ENCODE results near the gene TMEM203. TPM values are rescaled to one million over a fixed set of nuclear protein-coding genes. Genes with fewer than 3 reads are reported as not detected.

The TMEM203 gene
- polyA plus RNA-seq, 1 donor from 2014 or later, result 61.1 TPM

DNA sequence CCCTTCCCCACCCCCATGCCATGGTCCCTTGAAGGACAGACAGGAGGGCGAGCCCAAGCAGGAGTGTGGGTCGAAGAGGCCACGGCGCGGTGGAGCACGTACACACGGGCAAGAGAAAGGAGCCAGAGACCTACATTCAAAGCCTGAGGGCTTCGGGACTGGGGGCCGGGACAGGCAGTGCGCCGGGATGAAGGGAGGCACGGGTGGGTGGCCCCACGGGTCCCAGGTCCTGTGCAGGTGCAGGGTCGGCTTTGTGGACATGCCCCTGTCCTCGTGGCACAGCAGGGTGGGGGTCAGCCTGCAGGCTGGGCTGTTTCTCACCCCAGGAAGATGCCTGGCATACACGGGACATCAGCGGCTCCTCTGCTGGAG, 45.4 kb downstream of the TMEM203 start:
- Histone ChIP-seq H3F3A (ENCODE audit: insufficient read depth, low read length, poor library complexity, severe bottlenecking) (no peaks in the 10 kb centered on the region), H4K20me1 (ENCODE audit: insufficient read depth) (no peaks in the 10 kb centered on the region), H3K79me2 (replicated peaks; ENCODE audit: insufficient read depth, low read length) (no peaks in the 10 kb centered on the region), H3K9ac (ENCODE audit: low read length) (no peak overlapping the region), H3K36me3 (ENCODE audit: insufficient read depth, low read length) (no peaks in the 10 kb centered on the region), H3K4me3 (ENCODE audit: low read length) (no peak overlapping the region), H3K27ac (ENCODE audit: low read length) (no peak overlapping the region), H3K4me2 (ENCODE audit: low read length) (no peak overlapping the region), H3K27me3 (ENCODE audit: insufficient read depth, low read depth, low read length) (peaks cover 96% of the 10 kb centered on the region), H3K9me3 (ENCODE audit: low read length) (no peaks in the 10 kb centered on the region), H3K9me2 (ENCODE audit: insufficient read depth, low read length) (no peaks in the 10 kb centered on the region), H2AFZ (ENCODE audit: low read depth, low read length) (no peak overlapping the region)
- no peak for TF ChIP-seq RAD21 (conservative IDR thresholded peaks at IDR 0.05)
- TF ChIP-seq, protein P1, sequence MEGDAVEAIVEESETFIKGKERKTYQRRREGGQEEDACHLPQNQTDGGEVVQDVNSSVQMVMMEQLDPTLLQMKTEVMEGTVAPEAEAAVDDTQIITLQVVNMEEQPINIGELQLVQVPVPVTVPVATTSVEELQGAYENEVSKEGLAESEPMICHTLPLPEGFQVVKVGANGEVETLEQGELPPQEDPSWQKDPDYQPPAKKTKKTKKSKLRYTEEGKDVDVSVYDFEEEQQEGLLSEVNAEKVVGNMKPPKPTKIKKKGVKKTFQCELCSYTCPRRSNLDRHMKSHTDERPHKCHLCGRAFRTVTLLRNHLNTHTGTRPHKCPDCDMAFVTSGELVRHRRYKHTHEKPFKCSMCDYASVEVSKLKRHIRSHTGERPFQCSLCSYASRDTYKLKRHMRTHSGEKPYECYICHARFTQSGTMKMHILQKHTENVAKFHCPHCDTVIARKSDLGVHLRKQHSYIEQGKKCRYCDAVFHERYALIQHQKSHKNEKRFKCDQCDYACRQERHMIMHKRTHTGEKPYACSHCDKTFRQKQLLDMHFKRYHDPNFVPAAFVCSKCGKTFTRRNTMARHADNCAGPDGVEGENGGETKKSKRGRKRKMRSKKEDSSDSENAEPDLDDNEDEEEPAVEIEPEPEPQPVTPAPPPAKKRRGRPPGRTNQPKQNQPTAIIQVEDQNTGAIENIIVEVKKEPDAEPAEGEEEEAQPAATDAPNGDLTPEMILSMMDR (IDR thresholded peaks at IDR 0.05; ENCODE audit: poor library complexity, severe bottlenecking), result no peak
- TF ChIP-seq SMC3 (conservative IDR thresholded peaks at IDR 0.05; ENCODE audit: poor library complexity), result no peak

DNA sequence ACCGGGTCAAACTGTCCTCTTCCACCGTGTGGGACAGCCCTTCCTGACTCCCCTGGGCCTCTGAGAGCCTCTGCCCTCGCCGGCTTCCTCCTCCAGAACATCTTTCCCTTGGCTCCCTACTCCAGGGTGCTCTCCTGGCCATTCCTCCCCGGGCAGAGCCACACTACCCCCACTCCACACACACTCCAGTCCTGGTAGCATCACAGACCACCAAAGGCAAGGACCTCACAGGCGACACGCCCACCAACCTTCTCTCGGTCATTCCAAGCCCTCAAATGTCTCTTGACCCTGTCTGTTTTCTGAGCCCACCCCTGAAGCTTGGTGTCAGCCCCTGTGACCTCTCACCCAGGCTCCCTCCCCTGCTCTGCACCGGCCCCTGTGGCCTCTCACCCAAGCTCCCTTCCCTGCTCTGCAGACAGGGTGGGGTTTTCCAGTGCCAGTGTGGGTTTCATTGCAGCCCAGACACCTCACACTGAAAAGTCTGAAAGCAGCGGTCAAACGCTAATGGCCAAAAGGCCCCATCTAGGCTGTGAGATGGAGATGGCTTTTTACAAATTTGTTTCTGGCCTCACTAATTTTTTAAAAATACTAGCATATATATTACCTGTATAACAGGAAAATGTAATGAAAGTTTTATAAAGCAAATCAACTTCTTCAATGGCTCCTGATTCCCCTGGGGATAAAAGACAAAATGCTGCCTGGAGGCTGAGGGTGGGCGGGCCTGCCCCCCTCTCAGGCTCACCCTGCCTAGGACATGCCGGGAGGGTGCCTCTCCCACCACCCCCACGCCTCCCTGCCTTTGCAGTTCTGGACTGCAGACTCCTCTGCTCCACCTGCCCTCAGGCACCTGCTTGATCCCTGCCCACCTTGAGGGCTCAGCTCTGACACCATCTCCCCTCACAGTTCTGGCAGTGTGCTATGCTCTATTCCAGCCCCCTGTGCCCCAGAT, 46.1 kb downstream of the TMEM203 start:
- peaks cover 91% of the 10 kb centered on the region for H3K27me3 ChIP-seq (ENCODE audit: insufficient read depth, low read depth, low read length)
- no peak overlapping the region for H2AFZ ChIP-seq (ENCODE audit: low read depth, low read length)
- no peaks in the 10 kb centered on the region for H3K36me3 ChIP-seq (ENCODE audit: insufficient read depth, low read length)
- no peak overlapping the region for H3K27ac ChIP-seq (ENCODE audit: low read length)
- TF ChIP-seq SMC3 (conservative IDR thresholded peaks at IDR 0.05; ENCODE audit: poor library complexity) (no peak), RAD21 (conservative IDR thresholded peaks at IDR 0.05) (no peak), MXI1 (conservative IDR thresholded peaks at IDR 0.05; ENCODE audit: poor library complexity, severe bottlenecking) (no peak), EP300 (conservative IDR thresholded peaks at IDR 0.05; ENCODE audit: poor library complexity, severe bottlenecking) (no peak), POLR2AphosphoS5 (IDR thresholded peaks at IDR 0.05) (no peak), EZH2 (IDR thresholded peaks at IDR 0.05; ENCODE audit: borderline replicate concordance, insufficient read depth, low read length, poor library complexity, severe bottlenecking) (no peak), TAF1 (IDR thresholded peaks at IDR 0.05; ENCODE audit: low read depth) (no peak)
- TF ChIP-seq, protein P2, sequence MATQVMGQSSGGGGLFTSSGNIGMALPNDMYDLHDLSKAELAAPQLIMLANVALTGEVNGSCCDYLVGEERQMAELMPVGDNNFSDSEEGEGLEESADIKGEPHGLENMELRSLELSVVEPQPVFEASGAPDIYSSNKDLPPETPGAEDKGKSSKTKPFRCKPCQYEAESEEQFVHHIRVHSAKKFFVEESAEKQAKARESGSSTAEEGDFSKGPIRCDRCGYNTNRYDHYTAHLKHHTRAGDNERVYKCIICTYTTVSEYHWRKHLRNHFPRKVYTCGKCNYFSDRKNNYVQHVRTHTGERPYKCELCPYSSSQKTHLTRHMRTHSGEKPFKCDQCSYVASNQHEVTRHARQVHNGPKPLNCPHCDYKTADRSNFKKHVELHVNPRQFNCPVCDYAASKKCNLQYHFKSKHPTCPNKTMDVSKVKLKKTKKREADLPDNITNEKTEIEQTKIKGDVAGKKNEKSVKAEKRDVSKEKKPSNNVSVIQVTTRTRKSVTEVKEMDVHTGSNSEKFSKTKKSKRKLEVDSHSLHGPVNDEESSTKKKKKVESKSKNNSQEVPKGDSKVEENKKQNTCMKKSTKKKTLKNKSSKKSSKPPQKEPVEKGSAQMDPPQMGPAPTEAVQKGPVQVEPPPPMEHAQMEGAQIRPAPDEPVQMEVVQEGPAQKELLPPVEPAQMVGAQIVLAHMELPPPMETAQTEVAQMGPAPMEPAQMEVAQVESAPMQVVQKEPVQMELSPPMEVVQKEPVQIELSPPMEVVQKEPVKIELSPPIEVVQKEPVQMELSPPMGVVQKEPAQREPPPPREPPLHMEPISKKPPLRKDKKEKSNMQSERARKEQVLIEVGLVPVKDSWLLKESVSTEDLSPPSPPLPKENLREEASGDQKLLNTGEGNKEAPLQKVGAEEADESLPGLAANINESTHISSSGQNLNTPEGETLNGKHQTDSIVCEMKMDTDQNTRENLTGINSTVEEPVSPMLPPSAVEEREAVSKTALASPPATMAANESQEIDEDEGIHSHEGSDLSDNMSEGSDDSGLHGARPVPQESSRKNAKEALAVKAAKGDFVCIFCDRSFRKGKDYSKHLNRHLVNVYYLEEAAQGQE (IDR thresholded peaks at IDR 0.05; ENCODE audit: borderline replicate concordance), result no peak
- TF ChIP-seq, protein P1 (IDR thresholded peaks at IDR 0.05; ENCODE audit: poor library complexity, severe bottlenecking), result no peak
- no peaks in the 10 kb centered on the region for H3K9me2 ChIP-seq (ENCODE audit: insufficient read depth, low read length)
- H3K79me2 ChIP-seq (replicated peaks; ENCODE audit: insufficient read depth, low read length), result no peaks in the 10 kb centered on the region
- no peak overlapping the region for H3K4me3 ChIP-seq (ENCODE audit: low read length)
- H3K9ac ChIP-seq (ENCODE audit: low read length), result no peak overlapping the region
- H4K20me1 ChIP-seq (ENCODE audit: insufficient read depth), result no peaks in the 10 kb centered on the region
- H3F3A ChIP-seq (ENCODE audit: insufficient read depth, low read length, poor library complexity, severe bottlenecking), result no peaks in the 10 kb centered on the region
- H3K9me3 ChIP-seq (ENCODE audit: low read length), result no peaks in the 10 kb centered on the region
- H3K4me2 ChIP-seq (ENCODE audit: low read length), result no peak overlapping the region
